Brain pericyte (primary cell): Measurements from ENCODE around the gene NOP9.

Experiments used
- DNase-seq: peaks from one replicate; pipeline ENCODE4 v3.0.0-alpha.2; 2012; ENCODE audit warnings: low read depth, low spot score

The NOP9 gene

DNA sequence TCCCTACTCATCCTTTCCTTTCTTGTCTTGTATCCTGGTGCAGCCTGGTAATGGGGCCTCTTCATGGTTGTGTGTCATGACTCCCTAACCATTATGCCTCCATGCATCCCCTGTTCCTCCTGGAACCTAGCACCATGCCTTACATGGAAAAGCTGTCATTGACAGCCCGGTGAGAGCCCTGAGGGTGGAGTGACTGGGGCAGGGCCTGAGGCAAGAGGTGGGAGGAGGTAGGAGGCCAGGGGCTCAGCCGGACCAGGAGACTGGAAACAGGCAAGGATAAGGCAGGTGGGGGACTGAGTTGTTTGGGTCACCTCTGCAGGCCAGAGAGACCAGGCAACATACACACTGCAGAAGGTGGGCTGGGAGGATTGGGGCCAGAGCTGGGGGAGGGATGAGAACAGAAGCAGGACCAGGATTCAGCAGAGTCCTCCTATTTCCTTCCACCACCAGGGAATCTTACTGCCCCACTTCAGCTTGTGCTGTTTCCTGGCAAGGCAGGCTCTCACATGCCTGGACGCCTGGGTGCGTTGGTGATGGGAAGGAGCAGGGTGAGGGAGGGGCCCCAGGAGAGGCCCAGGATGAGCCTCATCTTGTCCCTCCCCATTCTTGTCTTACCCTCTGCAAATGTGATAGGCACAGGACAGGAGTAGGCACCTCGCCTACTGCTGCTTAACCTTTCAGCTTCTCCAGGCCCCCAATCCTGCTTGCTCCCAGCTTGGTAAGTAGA, 10.1 kb downstream of the NOP9 start, which contains the start of gene LTB4R2:
TSS of gene LTB4R2 (plus strand) at position 603 of the 727 bp plus-strand sequence. CDS start 525 bp downstream, outside the sequence.
- no peak for DNase-seq

DNA sequence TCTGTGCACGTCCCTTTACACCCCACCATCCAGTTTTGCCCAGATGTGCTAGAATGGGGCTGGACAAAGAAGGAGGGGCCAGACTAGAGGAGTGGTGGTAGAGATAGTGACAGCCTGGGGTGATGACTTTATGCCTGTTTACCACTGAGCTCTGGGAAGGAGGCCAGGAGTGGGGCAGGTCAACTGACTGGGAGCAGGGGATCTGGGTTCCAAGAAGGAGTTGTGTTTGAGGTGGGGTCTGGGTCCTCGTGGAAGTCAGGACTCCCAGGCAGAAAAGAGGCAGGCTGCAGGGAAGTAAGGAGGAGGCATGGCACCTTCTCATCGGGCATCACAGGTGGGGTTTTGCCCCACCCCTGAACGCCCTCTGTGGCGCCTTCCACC, 10.6 kb downstream of the NOP9 start:
- DNase-seq = no peak

DNA sequence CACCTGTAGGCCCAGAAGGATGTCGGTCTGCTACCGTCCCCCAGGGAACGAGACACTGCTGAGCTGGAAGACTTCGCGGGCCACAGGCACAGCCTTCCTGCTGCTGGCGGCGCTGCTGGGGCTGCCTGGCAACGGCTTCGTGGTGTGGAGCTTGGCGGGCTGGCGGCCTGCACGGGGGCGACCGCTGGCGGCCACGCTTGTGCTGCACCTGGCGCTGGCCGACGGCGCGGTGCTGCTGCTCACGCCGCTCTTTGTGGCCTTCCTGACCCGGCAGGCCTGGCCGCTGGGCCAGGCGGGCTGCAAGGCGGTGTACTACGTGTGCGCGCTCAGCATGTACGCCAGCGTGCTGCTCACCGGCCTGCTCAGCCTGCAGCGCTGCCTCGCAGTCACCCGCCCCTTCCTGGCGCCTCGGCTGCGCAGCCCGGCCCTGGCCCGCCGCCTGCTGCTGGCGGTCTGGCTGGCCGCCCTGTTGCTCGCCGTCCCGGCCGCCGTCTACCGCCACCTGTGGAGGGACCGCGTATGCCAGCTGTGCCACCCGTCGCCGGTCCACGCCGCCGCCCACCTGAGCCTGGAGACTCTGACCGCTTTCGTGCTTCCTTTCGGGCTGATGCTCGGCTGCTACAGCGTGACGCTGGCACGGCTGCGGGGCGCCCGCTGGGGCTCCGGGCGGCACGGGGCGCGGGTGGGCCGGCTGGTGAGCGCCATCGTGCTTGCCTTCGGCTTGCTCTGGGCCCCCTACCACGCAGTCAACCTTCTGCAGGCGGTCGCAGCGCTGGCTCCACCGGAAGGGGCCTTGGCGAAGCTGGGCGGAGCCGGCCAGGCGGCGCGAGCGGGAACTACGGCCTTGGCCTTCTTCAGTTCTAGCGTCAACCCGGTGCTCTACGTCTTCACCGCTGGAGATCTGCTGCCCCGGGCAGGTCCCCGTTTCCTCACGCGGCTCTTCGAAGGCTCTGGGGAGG, 11.3 kb downstream of the NOP9 start, which contains the start of gene LTB4R:
TSS of gene LTB4R (plus strand) at position 857 of the 959 bp plus-strand sequence. CDS start 4,150 bp downstream, outside the sequence.
- DNase-seq = no peak

DNA sequence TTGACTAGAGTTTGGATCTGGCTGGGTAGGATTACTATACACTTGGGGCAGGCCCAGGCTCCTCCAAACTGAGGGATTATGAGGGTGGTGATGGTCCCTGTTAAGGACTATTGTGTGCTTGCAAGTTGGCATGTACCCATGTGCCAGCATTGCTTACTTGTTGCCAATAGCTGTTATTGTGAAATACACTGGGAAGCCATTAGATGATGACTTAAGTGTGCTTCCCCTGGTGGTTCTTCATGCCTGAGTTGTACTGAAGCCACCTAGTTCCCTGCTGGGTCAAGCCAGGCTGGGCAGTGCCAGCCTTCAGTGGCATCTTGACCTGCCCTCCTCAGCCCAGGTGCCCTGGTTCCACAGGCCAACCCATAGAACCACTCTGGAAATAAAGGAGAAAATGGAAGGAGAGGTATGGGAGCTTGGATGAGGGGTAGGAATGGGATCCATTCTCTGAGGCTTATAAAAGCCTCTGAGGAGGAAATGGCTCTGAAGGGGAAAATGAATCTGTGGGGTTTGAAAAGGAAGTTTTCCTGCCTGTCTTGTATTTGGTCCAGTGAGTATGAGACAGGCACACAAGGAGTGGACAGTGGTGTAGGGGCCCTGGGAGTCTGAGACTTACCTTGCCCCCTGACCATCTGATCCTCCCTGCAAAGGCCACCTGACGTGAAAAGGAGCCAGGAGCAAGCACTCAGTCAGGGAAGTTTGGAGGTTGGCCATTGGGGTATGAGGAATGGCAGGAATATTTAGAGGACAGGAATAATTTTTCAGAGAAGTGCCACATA, 12.4 kb downstream of the NOP9 start:
- DNase-seq = no peak

DNA sequence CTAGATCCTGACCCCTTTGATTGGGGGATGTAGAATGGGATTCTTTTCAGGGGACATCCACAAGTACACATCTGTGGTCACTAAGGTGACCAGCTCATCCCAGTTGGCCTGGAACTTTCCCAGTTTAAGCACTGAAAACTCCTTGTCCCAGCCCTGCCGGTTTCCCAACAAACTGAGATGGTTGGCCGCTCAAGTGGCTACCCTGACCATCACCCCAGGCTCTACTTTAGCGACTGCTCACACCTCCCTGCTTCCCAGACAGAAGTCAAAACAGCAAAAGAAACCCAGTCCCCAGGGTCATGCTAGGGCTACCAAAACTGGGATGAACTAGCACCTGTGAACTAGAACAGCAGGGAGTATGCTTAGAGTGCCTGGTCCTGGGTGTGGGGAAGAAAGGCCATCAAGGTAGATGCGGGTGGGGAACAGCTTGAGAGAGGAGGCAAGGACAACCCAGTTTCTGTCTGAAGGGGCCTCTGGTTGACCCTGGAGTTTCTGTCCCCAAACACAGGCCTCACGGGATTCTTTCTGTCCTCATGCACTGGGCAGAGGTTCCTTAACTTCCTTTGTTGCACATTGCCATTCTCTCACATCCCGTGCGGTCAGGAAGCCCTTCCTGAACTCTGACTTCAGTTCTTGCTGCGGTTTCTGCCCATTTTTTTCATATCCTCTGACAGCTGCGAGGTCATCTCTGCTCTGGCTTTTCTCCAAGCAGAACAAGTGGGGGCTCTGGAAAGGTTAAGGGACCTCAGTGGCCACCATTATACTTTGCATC, 13.3 kb downstream of the NOP9 start:
- DNase-seq = no peak

DNA sequence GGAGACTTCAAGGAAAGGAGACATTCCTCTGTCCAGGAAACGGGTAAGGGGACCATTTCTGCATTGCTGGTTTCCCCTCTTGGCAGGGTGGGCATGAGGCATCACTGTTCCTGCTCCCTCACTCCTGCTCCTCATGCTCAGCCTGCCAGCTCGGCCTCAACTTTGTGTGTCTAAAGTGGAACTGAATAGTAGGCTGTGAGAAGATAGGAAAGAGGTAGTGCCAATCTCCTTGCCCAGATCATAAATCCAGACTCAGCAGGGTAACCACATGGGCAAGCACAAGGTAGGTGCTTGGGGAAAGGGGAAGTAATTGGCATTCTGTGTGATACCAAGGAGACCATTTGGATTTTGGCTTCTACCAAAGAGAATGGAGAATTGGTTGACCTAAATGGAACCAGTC, 14.3 kb downstream of the NOP9 start:
- no peak for DNase-seq

DNA sequence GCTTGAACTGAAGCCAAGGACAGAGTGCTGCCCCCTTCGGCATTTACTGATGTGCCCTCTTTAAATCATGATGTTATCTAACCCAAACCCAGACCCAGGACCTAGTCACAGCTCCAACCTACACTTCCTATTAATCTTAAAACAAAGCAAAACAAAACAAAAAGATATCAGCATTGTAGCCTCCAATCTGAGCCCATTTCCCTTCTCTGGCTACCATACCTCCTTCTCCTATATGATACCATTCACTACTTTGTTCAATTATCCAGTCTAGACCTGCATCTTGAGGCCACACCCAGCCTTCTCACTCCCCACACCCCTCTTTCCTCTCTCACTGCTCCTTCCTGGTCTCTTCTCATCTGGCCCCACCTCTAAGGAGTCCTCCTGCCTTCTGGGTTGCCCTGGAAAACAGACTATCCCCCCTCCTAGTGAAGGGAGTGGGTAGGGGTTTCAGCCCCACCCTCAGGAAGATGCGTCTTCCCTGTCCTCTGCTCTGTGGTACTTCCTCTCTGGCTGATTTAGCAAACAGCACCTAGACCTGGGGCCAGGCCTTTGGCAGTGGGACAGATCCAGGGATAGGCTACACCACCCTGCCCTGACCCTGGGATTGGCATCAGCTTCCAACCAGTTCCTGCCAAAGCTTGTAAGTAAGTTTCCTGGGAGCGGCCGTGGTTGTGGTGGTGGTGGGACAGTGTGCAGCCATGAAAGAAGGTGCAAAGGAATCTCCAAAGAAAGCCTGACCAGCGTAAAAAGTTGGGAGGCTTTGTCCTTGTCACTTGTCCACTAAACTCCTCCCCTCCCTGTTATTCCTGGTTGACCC, 14.9 kb downstream of the NOP9 start:
- DNase-seq = no peak

DNA sequence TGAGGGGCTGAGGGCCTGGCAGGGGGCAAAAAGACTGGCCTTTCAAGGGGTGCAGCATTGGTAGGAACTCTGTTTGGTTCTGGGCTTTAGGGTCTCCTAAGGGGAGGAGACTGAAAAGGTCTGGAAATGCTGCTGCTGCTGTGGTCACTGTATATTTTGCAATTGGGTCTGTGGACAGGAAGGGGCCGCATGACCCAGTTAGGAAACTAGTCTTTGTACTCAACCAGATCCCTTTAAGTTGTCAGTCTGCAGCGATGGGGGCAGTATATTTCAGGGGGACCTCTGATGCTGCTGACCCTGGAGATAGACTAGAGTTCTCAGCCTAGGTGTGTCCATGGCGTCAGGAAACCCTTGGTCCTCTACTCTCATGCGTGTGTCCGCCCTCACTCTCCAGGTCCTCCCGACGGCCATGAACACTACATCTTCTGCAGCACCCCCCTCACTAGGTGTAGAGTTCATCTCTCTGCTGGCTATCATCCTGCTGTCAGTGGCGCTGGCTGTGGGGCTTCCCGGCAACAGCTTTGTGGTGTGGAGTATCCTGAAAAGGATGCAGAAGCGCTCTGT, 15.7 kb downstream of the NOP9 start:
- DNase-seq = no peak

DNA sequence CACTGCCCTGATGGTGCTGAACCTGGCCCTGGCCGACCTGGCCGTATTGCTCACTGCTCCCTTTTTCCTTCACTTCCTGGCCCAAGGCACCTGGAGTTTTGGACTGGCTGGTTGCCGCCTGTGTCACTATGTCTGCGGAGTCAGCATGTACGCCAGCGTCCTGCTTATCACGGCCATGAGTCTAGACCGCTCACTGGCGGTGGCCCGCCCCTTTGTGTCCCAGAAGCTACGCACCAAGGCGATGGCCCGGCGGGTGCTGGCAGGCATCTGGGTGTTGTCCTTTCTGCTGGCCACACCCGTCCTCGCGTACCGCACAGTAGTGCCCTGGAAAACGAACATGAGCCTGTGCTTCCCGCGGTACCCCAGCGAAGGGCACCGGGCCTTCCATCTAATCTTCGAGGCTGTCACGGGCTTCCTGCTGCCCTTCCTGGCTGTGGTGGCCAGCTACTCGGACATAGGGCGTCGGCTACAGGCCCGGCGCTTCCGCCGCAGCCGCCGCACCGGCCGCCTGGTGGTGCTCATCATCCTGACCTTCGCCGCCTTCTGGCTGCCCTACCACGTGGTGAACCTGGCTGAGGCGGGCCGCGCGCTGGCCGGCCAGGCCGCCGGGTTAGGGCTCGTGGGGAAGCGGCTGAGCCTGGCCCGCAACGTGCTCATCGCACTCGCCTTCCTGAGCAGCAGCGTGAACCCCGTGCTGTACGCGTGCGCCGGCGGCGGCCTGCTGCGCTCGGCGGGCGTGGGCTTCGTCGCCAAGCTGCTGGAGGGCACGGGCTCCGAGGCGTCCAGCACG, 16.4 kb downstream of the NOP9 start:
- DNase-seq = no peak

DNA sequence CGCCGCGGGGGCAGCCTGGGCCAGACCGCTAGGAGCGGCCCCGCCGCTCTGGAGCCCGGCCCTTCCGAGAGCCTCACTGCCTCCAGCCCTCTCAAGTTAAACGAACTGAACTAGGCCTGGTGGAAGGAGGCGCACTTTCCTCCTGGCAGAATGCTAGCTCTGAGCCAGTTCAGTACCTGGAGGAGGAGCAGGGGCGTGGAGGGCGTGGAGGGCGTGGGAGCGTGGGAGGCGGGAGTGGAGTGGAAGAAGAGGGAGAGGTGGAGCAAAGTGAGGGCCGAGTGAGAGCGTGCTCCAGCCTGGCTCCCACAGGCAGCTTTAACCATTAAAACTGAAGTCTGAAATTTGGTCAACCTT, 16.9 kb downstream of the NOP9 start:
- DNase-seq = no peak

DNA sequence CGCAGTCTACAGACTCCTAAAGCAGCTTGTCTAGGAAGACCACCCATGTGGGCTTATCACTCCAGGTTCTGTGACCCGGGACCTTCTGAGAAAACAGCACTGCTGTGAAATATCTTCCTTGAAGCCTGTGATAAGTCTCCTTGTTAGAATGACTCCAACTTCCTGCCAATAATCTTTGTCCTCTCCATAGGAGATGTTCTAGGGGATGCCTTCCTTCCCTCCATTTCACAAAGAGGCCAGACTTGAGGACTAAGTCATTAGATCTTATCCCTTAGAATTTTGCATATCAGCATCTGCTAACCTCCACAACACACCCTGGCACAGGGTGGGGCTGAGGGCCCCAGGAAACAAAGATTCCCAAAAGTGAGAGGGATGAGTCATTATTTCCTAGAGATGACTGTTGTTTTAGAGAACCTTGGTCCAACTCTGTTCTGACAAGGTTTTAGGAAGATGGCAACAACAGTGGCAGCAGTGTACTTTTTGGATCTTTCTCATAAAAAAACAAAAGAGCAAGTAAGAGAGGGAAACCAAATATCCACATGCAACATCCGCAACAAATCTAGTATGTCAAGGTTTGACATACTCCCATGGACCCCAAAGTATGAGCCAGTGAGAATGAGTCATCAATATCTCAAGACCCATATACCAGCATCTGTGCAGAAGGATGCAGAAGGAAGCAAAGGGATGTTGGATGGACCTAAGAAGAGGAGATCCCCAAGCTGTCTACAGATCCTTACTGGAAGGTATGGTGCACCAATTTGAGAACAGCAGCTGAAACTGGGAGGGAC, 17.7 kb downstream of the NOP9 start:
- DNase-seq = no peak

DNA sequence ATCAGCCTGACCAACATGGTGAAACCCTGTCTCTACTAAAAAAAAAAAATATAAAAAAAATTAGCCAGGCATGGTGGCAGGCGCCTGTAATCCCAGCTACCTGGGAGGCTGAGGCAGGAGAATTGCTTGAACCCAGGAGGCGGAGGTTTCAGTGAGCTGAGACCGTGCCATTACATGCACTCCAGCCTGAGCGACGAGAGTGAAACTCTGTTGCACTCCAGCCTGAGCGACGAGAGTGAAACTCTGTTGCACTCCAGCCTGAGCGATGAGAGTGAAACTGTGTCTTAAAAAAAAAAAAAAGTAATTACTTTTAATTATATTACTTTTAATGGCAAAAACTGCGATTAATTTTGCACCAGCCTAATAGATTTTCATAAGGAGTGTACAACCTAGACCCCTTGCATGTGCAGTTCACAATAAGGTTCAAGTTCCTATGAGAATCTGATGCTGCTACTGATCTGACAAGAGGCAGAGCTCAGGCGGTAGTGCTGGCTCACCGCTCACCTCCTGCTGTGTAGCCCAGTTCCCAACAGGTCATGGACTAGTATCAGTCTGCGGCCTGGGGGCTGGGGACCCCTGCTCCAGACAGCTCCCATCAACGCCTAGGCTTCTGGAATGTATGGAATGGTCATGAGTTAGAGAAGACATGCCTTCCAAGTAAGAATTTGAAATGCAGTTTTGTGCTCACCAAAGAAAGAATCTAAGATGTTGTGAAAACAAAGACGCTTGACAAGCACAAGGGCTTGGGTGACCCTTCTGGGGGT, 21.7 kb downstream of the NOP9 start:
- no peak for DNase-seq

DNA sequence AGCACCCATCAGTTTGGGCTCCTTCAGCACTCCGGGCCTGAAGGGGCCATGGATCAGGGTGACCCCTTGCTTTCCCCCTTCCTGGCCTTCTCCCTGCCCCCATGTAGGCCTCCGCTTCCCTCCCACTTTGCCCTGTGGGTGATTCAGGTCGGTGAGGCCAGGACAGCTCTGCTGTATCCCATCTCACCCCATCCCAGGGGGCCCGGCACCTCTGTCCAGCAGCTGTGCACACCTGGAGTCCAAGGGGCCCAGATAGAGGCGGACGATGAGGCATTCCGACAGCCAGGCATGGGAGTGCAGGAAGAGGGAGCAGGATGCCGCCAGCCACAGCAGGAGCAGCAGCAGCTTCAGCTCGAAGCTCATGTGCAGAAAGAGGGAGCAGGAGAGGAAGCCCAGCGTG, 23.0 kb downstream of the NOP9 start:
- DNase-seq = no peak

DNA sequence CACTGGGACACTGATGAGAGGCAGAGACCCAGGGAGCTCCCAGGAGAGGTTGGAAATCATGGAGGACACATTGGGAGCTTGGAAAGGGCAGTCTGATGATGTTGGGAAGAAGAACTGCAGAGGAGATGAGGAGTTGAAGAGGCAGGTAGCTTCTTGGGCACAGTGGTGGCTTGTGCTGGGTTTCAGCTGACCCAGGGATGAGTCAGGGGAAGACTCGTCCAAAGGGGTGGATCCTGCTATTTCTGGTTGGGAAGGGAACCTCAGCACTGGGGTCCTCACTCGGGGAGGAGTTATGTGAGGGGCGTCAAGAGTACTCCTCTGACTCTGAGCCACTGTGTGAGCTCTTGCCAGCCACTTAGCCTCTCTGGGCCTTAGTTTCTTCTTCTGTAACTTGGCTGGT, 23.7 kb downstream of the NOP9 start:
- no peak for DNase-seq

DNA sequence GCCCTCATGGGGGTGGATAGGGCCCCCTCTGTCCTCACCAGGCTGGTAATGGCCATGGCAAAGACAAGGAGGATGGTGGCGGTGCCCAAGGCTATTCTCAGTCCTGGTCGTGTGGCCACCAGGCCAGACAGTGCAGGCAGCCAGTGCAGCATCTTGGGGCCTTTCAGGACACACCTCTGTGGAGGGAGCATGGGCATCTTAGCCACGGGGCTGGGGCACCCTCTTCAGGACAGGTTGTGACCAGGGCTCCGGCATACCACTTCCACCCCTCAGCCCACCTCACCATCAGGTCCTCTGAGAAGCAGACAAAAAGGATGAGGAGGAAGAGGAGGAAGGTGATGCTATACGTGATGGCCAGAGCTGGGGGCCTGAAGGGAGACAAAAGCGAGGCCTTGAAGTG, 24.4 kb downstream of the NOP9 start:
- DNase-seq = no peak

DNA sequence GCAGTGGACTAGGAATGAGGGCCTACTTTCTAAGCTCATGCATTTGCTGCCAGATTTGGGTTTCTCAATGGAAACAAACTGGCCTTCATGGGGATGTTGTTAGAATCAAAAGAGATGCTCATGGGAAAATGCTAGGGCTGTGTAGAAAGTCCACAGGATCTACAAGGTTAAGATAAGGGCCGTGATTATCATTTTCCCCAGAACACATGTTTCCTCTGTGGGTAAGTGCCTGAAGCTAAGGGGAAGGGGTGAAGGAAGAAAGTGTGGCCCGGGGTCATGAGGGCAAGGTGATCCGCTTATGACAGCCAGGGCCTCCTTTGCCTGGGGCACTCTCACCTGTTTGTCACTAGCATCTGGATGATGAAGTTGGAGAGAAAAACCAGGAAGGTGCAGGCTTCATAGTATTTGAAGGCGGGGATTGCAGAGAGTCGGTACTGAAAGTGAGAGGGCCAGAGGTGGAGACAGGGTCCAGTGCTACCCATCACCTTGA, 25.4 kb downstream of the NOP9 start:
- DNase-seq = no peak

DNA sequence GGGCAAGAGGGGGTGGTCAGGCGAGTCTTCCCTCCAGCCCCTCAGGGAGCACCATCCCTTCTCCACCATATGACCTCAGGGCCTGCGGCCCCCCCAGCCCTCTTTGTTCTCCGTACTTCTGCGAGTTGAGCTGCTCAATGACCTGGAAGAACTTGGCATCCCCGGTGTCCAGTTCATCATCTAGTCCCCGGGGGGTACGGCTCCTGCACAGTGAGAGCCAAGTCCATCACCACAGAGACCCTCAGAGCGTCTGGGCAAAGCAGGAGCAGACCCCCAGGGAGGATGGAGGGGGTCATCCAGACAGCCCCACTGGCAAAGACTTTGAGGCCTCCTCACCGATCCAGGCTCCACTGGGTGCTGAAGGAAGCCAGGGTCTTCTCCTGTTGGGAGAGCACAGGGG, 26.3 kb downstream of the NOP9 start:
- DNase-seq = no peak
